Measurements from ENCODE around the gene FAM110A. TPM values are rescaled to one million over a fixed set of nuclear protein-coding genes. Genes with fewer than 3 reads are reported as not detected.
A peak's percentile ranks its signal among the peaks of the same experiment; 100 is the strongest.
"Not testable (repeated sequence)": the region's sequence is repeated elsewhere in the genome, so short reads cannot be mapped to it uniquely, and the experiment has no call there.

Gene FAM110A
- total RNA-seq, 1 donor from 2014 or later = 11.1 TPM

DNA sequence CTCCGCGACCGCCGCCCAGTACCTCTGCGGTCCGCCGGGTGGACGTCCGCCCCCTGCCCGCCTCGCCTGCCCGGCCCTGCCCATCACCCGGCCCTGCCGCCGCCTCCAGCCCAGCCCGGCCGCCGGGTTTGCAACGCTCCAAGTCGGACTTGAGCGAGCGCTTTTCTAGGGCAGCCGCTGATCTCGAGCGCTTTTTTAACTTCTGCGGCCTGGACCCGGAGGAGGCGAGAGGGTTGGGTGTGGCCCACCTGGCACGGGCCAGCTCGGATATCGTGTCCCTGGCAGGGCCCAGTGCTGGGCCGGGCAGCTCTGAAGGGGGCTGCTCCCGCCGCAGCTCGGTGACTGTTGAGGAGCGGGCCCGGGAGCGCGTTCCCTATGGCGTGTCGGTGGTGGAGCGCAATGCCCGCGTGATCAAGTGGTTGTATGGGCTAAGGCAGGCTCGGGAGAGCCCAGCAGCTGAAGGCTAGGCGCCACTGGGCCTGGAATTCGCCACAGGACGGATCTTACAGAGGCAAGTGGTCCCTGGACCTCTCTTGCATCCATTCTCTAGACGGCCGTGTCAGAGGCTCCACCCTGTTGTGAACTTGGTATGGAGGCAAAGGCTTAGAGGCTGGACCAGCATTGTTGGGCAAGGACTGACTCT is 11.8 kb downstream of the FAM110A start:
- Mint-ChIP-seq H3K27me3 (ENCODE audit: low read depth) (peaks cover 19% of the 10 kb centered on the region), H3K9me3 (no peaks in the 10 kb centered on the region), H3K36me3 (peaks cover under 1% of the 10 kb centered on the region), H3K4me1 (peaks cover 17% of the 10 kb centered on the region), H3K4me3 (peak overlapping the region; percentile 41), H3K27ac (no peak overlapping the region)
- TF ChIP-seq, protein P1, sequence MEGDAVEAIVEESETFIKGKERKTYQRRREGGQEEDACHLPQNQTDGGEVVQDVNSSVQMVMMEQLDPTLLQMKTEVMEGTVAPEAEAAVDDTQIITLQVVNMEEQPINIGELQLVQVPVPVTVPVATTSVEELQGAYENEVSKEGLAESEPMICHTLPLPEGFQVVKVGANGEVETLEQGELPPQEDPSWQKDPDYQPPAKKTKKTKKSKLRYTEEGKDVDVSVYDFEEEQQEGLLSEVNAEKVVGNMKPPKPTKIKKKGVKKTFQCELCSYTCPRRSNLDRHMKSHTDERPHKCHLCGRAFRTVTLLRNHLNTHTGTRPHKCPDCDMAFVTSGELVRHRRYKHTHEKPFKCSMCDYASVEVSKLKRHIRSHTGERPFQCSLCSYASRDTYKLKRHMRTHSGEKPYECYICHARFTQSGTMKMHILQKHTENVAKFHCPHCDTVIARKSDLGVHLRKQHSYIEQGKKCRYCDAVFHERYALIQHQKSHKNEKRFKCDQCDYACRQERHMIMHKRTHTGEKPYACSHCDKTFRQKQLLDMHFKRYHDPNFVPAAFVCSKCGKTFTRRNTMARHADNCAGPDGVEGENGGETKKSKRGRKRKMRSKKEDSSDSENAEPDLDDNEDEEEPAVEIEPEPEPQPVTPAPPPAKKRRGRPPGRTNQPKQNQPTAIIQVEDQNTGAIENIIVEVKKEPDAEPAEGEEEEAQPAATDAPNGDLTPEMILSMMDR (IDR thresholded peaks at IDR 0.05; ENCODE audit: unreplicated experiment) = no peak
- DNase-seq (ENCODE audit: low spot score in 2 of 2, unreplicated experiment in 2 of 2) = no peak

- no peak overlapping the region for H3K27ac Mint-ChIP-seq
- peaks cover 16% of the 10 kb centered on the region for H3K27me3 Mint-ChIP-seq (ENCODE audit: low read depth)
Observed at GRCh38 chr20:845941-846893, 12.7 kb downstream of the FAM110A start.

GRCh38 chr20:846894-847278 is 13.4 kb downstream of the FAM110A start:
- H3K27ac Mint-ChIP-seq = no peak overlapping the region
- peaks cover 14% of the 10 kb centered on the region for H3K4me1 Mint-ChIP-seq
- H3K9me3 Mint-ChIP-seq = no peaks in the 10 kb centered on the region
- DNase-seq (ENCODE audit: low spot score in 2 of 2, unreplicated experiment in 2 of 2) = no peak
- TF ChIP-seq, protein P1 (IDR thresholded peaks at IDR 0.05; ENCODE audit: unreplicated experiment) = no peak
- H3K36me3 Mint-ChIP-seq = peaks cover 5% of the 10 kb centered on the region
- H3K27me3 Mint-ChIP-seq (ENCODE audit: low read depth) = peaks cover 13% of the 10 kb centered on the region
- H3K4me3 Mint-ChIP-seq = no peak overlapping the region

More at GRCh38 chr20:845941-846893, 12.7 kb downstream of the FAM110A start:
- Mint-ChIP-seq H3K4me1 (peaks cover 17% of the 10 kb centered on the region), H3K9me3 (no peaks in the 10 kb centered on the region), H3K36me3 (peaks cover 5% of the 10 kb centered on the region), H3K4me3 (peak overlapping the region; percentile 51)
- no peak for DNase-seq (ENCODE audit: low spot score in 2 of 2, unreplicated experiment in 2 of 2)
- TF ChIP-seq, protein P1 (IDR thresholded peaks at IDR 0.05; ENCODE audit: unreplicated experiment) = no peak

DNA sequence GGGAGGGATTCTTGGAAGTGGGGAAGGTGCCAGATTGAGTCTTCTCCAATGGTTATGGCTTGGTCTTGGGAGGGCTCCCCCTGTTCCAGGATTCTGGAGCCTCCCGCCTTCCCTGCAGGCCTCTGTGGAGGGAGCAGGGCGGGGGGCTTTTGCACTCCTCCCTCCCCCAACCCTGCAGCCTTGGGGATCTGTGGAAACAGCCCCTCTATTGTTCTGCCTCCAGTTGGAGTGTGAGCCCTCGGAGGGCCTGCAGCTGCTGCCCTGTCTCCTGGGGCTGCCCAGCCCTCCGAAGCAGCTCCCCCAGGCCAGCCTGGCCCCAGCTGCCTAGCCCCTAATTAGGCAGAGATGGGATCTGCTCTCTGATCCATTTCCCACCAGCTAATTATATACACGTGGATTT is 14.7 kb downstream of the FAM110A start:
- H3K9me3 Mint-ChIP-seq = peaks cover 2% of the 10 kb centered on the region
- peaks cover 2% of the 10 kb centered on the region for H3K27me3 Mint-ChIP-seq (ENCODE audit: low read depth)
- DNase-seq (ENCODE audit: low spot score in 2 of 2, unreplicated experiment in 2 of 2) = no peak
- H3K36me3 Mint-ChIP-seq = peaks cover 8% of the 10 kb centered on the region
- H3K4me1 Mint-ChIP-seq = peaks cover 5% of the 10 kb centered on the region
- no peak overlapping the region for H3K27ac Mint-ChIP-seq
- TF ChIP-seq, protein P1 (IDR thresholded peaks at IDR 0.05; ENCODE audit: unreplicated experiment) = no peak
- H3K4me3 Mint-ChIP-seq = no peak overlapping the region

GRCh38 chr20:848731-849130 is 15.2 kb downstream of the FAM110A start:
- H3K4me3 Mint-ChIP-seq; H3K27ac Mint-ChIP-seq; H3K9me3 Mint-ChIP-seq; H3K27me3 Mint-ChIP-seq (ENCODE audit: low read depth); DNase-seq (ENCODE audit: low spot score in 2 of 2, unreplicated experiment in 2 of 2); H3K36me3 Mint-ChIP-seq; H3K4me1 Mint-ChIP-seq: not testable (repeated sequence)

Data from mesothelial cell of epicardium (in vitro differentiated cells).